Endodermal cell (in vitro differentiated cells): ENCODE data around the gene LRP3. TPM values are rescaled to one million over a fixed set of nuclear protein-coding genes. Genes with fewer than 3 reads are reported as not detected.

ENCODE experiments used
- DNase-seq: peaks from one replicate; pipeline ENCODE4 v3.0.0-alpha.2; 2017
- H3K27ac ChIP-seq: 2 replicates; pipeline ENCODE4 v1.5.1; 2013; ENCODE audit warnings: mild to moderate bottlenecking, low read depth, low read length, moderate library complexity
- H3K27me3 ChIP-seq: 2 replicates; pipeline ENCODE4 v1.6.1; 2013; ENCODE audit warnings: mild to moderate bottlenecking, low read length, moderate library complexity; ENCODE audit not compliant: insufficient read depth, control insufficient read depth, poor library complexity, severe bottlenecking
- H3K36me3 ChIP-seq: 2 replicates; pipeline ENCODE4 v1.7.0; 2013; ENCODE audit warnings: mild to moderate bottlenecking, low read length, moderate library complexity; ENCODE audit not compliant: control insufficient read depth, insufficient read depth
- H3K4me1 ChIP-seq: one replicate; pipeline ENCODE4 v1.7.0; 2013; ENCODE audit warnings: low read length; ENCODE audit not compliant: control insufficient read depth, insufficient read depth
- H3K4me3 ChIP-seq: 2 replicates; pipeline ENCODE4 v1.5.1; 2013; ENCODE audit warnings: mild to moderate bottlenecking, low read length, moderate library complexity
- H3K9ac ChIP-seq: 2 replicates; pipeline ENCODE4 v1.6.1; 2013; ENCODE audit warnings: mild to moderate bottlenecking, low read length, moderate library complexity; ENCODE audit not compliant: poor library complexity, severe bottlenecking; ENCODE audit errors: extremely low read depth
- H3K9me3 ChIP-seq: 2 replicates; pipeline ENCODE4 v1.6.1; 2013; ENCODE audit warnings: mild to moderate bottlenecking, low read length, moderate library complexity; ENCODE audit not compliant: control insufficient read depth
- H3K27ac Mint-ChIP-seq: 2 replicates; pipeline ENCODE4 v1.8.0; 2020; ENCODE audit warnings: mixed read lengths
- H3K27me3 Mint-ChIP-seq: 2 replicates; pipeline ENCODE4 v1.8.0; 2021; ENCODE audit warnings: mild to moderate bottlenecking, mixed read lengths; ENCODE audit not compliant: insufficient read depth
- H3K36me3 Mint-ChIP-seq: 2 replicates; pipeline ENCODE4 v1.8.0; 2020; ENCODE audit warnings: low read depth, mixed read lengths
- H3K4me1 Mint-ChIP-seq: 2 replicates; pipeline ENCODE4 v1.8.0; 2020; ENCODE audit warnings: mixed read lengths
- H3K4me3 Mint-ChIP-seq: 2 replicates; pipeline ENCODE4 v1.8.0; 2020; ENCODE audit warnings: mild to moderate bottlenecking, moderate library complexity, mixed read lengths
- H3K9me3 Mint-ChIP-seq: 2 replicates; pipeline ENCODE4 v1.8.0; 2020; ENCODE audit warnings: mild to moderate bottlenecking, mixed read lengths
- CTCF ChIP-seq: fragments of 200-600 bp; sonication (generic); conservative IDR thresholded peaks from 2 replicates; pipeline ENCODE4 v1.5.0; 2021; ENCODE audit warnings: antibody characterized with exemption, mild to moderate bottlenecking
- WGBS, 2 experiments: methylation state at CpG; one replicate each; pipeline versions ENCODE4 v1.1.5 to v1.1.7; 2013; ENCODE audit warnings: missing lambda C conversion rate in 2 of 2, mixed read lengths in 1 of 2; ENCODE audit not compliant: insufficient coverage in 1 of 2, insufficient read length in 1 of 2; 5-methylcytosine and 5-hydroxymethylcytosine counted together
- total RNA-seq, 2 donors: library from RNA; stranded (reverse); fragmentation: NEBNext Ultra II Directional in 1 of 2; extraction: Animal tissue kit (Norgen Biotek cat#: 25700) in 1 of 2; gene quantifications; 2 replicates in 1 of 2; 3 replicates in 1 of 2; pipeline ENCODE4 v1.2.1, GENCODE V29; 2021

Gene LRP3
- total RNA-seq, 2 donors from 2014 or later = 21.2 to 34.4 TPM

- Histone ChIP-seq H3K4me3 (no peak overlapping the region), H3K27ac (no peak overlapping the region), H3K36me3 (no peaks in the 10 kb centered on the region), H3K9me3 (peaks cover 8% of the 10 kb centered on the region), H3K4me1 (no peaks in the 10 kb centered on the region), H3K27me3 (no peaks in the 10 kb centered on the region), H3K9ac (no peak overlapping the region)
- TF ChIP-seq CTCF = no peak
- Mint-ChIP-seq H3K4me3 (no peak overlapping the region), H3K9me3 (peaks cover 12% of the 10 kb centered on the region), H3K4me1 (no peaks in the 10 kb centered on the region), H3K36me3 (no peaks in the 10 kb centered on the region), H3K27me3 (peaks cover 2% of the 10 kb centered on the region), H3K27ac (no peak overlapping the region)
- 87 to 97% methylated on average over 5 to 8 of the region's 8 CpGs for WGBS, 2 experiments
- no peak for DNase-seq
Observed at GRCh38 chr19:33248104-33248503, 54.0 kb downstream of the LRP3 start.

- no peaks in the 10 kb centered on the region for H3K4me1 ChIP-seq
- Mint-ChIP-seq H3K36me3 (no peaks in the 10 kb centered on the region), H3K4me3 (no peak overlapping the region), H3K4me1 (no peaks in the 10 kb centered on the region), H3K9me3 (peaks cover 12% of the 10 kb centered on the region), H3K27me3 (peaks cover 2% of the 10 kb centered on the region), H3K27ac (no peak overlapping the region)
- no peak for TF ChIP-seq CTCF
- H3K27me3 ChIP-seq = no peaks in the 10 kb centered on the region
- H3K36me3 ChIP-seq = no peaks in the 10 kb centered on the region
- H3K9ac ChIP-seq = no peak overlapping the region
- H3K27ac ChIP-seq = no peak overlapping the region
- H3K4me3 ChIP-seq = no peak overlapping the region
- WGBS, 2 experiments = 80% methylated on average over 10 to 11 of the region's 11 CpGs
- peaks cover 8% of the 10 kb centered on the region for H3K9me3 ChIP-seq
- no peak for DNase-seq
Observed at GRCh38 chr19:33248553-33248953, 54.4 kb downstream of the LRP3 start.

- no peaks in the 10 kb centered on the region for H3K36me3 ChIP-seq
- no peak overlapping the region for H3K9ac ChIP-seq
- no peak overlapping the region for H3K4me3 ChIP-seq
- TF ChIP-seq CTCF = no peak
- Mint-ChIP-seq H3K36me3 (no peaks in the 10 kb centered on the region), H3K27me3 (peaks cover 2% of the 10 kb centered on the region), H3K27ac (no peak overlapping the region), H3K4me1 (no peaks in the 10 kb centered on the region), H3K4me3 (no peak overlapping the region), H3K9me3 (peaks cover 12% of the 10 kb centered on the region)
- 80 to 89% methylated on average over 19 to 28 of the region's 28 CpGs for WGBS, 2 experiments
- no peak for DNase-seq
- H3K4me1 ChIP-seq = no peaks in the 10 kb centered on the region
- H3K9me3 ChIP-seq = peaks cover 8% of the 10 kb centered on the region
- H3K27me3 ChIP-seq = no peaks in the 10 kb centered on the region
- no peak overlapping the region for H3K27ac ChIP-seq
Observed at GRCh38 chr19:33248954-33249613, 55.0 kb downstream of the LRP3 start.
